Suppressor macrophage treated with lipopolysaccharide for 4 hours (primary cell): ENCODE results near the gene IL25.

Experiments used
- DNase-seq: peaks from one replicate; pipeline ENCODE4 v3.0.0-alpha.2; 2020

Gene IL25

DNA sequence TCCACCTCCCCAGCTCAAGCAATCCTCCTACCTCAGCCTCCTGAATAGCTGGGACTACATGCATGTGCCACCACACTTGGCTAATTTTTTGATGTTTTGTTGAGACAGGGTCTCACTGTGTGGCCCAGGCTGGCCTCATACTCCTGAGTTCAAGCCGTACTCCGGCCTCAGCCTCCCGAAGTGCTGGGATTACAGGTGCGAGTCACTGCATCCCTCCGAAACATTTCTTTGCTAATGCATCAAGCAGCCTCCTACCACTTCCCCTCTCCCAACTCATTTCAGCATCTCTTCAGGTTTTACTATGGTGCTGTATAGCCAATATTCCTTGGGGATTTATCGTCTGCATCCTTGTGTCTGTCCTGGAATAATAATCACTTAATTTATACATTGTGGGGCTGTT, 17.6 kb upstream of the IL25 start:
- DNase-seq = no peak

DNA sequence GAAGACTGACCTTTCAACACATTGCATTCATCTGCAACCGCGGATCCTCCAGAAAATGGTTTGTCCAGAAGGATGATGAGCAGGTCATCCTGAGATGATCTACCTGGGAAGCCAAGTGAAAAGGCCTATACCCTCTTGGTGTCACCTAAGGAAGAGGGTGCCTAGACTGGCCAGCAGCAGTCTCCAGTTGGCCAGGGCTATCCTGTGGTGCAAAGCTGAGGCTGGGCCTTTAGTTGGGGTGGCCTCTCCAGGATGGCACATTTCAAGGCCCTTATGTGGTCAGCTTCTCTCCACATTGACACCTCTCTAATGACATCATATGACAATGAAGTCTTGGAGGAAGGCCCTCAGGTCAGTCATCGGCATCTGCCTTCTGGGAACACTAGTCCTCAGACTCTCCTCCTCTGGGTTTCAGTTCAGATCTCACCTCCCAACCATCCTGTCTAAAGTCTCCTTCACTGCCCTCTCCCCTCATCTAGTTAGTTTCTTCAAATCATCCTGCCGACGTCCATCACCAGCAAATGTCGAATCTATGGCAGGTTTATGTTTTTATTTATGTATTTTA, 16.7 kb upstream of the IL25 start:
- DNase-seq = no peak

DNA sequence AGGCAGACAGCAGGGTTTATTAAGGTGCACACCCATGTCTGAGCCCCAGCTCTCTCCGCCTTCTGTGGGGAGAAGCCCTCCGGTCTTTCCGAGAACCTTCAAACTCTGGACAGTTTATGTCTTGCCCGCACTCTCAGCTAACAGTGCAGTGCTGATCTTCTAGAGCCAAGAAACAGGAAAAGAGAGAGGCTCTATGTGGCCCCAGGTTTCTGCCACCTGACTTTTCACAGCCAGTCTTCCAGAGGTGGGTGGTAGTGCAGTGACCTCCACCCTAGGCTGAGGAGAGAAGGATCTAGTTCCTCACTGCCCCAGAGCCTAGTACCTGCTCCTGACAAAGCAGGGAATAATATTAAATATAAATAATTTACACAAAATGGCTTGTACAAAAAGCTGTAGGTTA, 15.9 kb upstream of the IL25 start:
- DNase-seq = no peak

DNA sequence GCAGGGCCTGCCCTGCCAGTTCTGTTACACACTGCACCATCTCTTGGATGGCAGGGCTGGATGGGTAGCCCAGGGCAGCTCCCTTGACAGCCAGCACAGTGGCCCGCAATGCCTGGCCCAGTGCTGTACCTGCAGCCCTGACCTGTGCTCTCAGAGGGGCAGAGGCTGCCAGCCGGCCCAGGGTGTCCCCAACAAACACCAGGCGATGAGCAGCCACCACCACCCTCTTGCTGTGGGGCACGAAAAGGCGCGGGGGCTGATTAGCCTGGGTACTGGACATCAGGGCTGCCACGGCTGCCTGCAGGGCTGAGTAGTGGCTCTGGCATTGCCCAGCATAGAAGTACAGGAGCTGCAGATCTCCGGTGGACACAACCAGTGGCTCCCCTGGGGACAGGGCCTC, 15.3 kb upstream of the IL25 start:
- no peak for DNase-seq

DNA sequence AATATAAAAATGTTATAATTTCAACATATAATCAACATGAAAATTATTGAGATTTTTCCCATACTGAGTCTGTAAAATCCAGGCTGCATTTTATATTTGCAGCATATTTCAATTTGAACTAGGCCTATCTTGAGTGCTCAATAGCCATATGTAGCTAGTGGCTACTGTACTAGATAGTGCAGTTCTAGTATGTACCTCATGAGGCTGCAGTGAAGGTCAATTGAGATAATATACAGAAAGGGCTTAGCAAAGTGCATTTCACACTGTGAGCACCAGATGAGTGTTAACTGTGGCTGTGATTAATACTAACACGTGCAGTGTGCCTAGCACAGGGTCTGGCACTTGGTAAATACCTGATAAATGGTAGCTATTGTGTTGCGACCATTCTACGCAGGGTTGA, 14.6 kb upstream of the IL25 start:
- DNase-seq = no peak

DNA sequence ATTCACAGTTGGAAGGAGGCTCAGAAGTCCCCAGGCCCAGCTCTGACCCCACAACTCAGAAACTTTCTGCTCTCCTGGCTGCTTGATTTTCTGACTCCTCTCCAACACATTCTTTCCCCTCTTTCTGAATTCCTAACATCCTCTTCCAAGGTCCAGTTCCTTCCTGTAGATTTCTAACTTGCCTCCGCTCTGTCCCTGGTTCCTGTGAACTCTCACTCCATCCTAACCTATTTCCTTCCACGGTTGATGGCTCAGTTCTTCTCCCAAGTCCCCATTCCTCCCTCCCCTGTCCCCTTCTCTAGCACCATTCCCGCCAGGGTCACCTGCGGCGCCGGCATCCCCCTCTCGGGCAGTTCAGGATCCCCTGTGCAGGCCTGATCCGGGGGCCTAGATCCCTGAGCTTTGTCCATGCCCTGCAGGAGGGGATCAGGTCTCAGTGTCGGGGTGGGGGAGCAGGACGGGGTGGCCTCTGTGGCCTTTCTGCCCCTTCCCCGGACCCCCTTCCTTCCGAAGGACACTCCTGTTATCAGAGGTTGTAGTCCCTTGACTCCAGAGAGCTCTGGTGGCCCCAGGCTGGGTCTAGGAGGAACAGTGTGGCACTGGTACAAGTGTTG, 13.9 kb upstream of the IL25 start:
- no peak for DNase-seq

DNA sequence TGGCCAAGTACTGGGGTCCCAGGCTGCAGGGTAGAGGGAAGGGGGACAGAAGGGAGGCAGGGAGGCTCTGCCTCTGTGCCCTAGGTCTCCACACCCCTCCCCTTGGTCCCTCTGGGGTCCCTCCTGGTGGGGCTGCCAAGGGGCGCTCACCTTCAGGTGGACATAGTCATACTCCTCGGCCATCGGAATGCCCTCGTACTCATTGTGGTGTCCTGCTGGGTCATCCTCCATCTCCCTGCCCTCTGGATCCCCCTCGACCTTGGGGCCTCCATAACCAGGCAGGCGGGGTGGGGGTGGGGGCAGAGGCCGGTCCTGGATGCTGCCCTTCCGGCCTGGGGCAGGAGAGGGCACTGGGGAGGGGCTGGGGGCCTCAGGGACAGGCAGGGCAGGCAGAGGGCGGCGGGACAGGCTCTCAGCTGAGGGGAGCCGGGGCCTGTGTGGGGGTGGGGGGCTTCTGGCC, 13.4 kb upstream of the IL25 start:
- DNase-seq = no peak

DNA sequence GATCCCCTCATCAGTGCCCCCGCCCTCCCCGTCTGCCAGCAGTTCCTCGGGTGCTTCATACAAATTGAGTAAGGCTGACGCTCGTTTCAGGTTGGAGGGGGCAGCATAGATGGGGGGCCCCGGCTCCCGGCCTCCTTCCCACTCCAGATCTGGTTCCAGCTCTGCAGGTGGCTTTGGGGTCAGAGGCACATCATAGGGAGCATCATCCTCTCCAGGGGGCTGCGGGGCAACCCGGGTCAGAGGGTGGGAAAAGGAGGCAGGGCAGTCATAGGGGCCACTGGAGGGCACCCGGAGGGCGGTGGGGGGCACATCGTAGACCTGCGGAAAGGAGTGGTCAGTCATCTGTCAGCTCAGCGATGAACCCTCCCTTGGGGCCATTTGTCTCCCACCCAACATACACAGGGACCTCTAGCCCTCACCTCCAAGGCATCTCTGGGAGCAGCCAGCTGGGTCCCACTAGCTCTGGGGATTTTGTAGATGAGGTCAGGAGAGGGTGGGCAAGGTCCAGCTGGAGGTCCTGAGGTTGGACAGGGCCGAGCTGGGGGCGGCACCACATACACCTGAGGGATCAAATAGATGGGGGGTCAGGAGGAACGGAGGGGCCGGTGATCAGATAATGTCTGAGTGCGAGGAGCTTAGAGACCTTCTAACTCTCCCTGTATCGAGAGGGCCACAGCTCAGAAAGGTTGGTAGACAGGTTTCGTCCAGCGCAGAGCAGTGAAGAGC, 12.7 kb upstream of the IL25 start:
- no peak for DNase-seq

DNA sequence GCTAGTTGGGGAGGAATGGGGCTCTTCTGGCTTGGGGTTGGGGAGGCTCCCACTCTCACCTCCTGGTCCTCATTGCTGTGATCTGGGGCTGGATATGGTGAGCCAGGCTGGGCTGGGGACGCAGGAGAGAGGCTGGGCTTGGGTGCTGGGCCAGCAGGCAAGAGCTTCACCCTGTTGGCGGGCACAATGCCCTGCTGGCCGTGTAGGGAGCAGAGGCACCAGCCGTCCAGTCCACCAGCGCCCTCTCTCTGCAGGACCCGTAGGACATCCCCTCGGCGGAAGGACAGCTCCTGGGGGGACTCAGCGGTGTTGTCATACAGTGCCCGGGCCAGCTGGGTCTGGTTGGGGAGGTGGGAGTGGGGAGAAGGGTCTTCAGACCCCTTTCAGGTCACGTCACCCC, 12.1 kb upstream of the IL25 start:
- no peak for DNase-seq

DNA sequence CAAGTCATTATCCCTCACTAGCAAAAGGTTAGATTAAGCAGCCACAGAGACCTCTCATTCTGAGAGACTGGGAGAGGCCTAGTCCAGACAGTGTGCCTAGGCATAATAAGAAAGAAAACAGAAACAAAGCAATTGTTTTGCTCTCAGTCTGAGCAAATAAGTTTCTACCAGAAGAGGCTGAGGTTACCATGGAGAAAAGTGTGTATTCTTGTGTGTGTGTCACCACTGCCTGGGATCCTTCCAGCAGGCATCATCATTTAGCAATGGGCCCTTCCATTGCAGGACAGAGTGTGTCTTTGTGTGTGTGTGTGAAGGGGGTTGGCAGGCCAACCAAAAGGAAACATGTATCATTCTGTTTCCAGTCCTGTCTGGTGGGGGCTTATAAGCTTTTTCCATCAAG, 11.3 kb upstream of the IL25 start:
- DNase-seq = no peak

DNA sequence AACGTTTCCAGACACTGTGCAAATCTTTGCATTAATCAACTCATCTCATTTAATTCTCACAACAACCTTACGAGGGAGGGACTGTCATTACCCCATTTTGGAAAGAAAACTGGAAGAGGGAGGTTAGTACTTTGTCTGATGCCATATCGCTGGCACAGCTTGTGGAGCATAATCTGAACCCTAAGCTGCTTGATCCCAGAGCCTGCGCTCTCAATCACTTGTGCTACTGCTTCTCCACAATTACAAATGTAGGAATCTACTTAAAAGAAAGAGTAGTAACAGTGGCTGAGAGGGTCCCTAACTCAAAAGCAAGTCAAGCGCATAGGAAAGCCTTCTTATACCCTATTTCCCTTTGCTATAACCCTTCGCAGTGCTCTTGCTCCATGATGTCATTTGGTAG, 10.8 kb upstream of the IL25 start:
- DNase-seq = no peak

DNA sequence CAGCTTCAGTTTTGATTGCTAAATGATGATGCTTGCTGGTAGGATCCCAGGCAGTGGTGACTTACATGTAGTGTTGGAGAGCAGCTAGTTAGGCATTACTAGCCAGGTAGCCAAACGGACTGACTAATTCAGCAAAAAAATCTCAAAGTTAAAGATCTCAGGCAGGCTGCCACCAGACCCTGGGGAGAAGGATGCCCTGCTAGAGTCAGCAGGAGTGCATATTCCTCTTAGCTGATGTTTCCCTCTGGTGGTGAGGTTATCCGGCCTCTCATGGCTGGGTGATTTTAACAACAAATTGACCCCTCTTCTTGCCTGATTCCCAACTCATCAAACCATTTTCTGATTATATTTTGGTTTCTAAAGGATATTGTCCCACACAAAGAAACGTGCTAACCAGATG, 10.4 kb upstream of the IL25 start:
- DNase-seq = no peak

DNA sequence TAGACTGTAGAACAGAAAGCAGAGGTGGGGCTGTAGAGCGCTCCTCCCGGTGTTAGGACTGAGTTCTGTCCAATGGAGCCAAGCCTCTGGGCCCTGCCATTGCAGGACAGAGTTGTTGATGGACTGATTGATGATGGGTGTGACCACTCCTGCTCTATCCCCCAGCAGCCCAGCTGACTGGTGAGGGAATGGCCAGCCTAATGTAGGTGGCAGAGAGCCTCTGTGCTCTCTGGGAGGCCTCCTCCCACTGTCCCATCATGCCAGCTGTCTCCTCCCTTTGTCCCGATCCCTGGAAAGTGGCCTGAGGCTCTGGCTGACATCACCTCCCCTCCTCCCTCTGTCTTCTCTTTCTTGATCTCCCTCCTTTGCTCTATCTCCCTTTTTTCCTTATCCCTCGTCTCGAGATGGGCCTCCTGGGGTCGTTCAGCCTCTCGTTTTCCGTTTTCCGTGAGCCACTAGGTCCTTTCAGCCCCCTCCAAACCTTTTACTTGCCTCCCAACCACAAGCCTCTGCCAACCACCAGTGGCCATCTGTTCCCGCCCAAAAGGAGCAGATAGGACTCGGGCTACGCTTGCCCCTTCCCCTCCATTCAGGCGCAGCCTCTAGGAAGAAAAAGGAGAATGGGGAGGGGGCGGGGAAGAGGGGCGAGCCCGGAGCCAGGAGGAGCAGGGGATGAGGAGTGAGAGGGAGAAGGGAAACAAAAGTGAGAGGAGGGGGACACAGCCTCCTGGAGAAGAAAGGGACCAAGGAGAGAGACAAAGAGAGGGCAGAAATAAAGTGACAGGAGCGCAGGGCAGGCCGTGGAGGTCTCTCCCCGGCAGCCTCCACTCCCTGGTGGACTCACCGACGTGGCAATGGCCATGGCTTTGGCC, 8.2 kb upstream of the IL25 start:
- no peak for DNase-seq

DNA sequence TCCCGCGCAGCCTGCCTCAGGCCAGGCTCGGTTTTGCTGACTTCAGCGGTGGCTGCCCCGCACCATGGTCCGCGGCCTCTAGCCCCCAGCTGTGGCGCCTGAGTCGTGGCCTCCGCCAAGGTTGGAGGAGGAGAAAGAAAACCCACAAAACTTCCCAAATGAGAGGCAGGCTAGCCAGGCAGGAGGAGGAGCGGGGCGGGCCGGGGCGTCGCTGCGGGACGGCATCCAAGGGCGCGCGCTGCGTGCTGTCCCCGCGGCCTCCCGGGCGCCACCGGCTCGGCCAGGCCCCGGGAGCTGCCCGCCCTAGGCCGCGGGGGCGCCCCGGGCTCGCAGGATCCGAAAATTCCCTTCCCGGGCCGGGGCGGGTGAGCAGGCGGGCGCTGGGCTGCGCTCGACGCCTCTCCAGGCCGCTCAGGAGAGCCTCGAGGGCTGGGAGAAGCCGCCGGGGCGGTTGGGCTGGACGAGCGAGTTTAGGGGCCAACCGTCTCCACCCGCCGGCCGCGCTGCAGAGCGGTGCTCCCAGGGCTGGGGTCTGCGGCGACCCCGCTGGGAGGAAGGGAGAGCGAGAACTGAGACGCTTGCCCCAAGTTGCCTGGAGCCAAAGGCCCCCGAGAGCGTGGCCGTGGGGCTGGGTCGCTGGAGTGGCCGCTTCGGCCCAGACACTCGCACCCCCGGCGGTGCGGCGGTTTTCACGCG, 7.4 kb upstream of the IL25 start, which contains the start of gene EFS:
TSS of gene EFS (minus strand) at position 137 of the 696 bp plus-strand sequence. CDS start 147 bp downstream, outside the sequence.
- no peak for DNase-seq

DNA sequence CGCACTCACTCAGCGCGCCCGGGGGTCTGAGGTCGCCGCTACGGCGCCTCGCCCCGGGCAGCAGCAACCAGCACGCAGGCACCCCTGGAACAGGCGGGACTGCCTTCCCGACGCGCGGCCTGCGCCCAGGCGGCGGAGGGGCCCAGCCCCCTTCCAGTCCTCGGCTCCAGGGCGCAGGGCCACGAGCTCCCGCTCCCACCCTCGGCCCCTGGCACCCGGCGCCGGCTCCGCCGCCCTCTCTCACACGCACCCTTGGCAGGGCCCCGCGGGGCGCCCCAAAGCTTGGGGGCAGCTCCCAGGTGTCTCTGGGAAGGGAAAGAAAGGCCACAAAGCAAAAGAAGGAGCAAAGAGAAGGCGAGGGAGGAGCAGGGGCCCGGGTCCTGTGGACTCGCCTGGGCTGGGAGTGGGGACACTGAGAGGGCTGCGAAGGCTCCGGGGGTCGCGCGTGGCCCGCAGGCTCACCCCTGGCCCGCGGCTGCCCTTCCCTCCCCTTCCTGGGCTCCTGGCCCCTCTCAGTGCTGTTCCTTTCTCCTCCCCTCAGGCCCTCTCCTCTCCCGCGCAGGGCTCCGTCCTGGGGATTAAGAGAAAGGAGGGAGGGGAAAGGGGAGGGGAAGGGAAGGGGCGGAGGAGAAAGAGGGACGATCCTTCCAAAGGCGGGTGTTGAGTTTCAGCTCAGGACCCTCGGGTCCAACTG, 6.7 kb upstream of the IL25 start:
- no peak for DNase-seq

DNA sequence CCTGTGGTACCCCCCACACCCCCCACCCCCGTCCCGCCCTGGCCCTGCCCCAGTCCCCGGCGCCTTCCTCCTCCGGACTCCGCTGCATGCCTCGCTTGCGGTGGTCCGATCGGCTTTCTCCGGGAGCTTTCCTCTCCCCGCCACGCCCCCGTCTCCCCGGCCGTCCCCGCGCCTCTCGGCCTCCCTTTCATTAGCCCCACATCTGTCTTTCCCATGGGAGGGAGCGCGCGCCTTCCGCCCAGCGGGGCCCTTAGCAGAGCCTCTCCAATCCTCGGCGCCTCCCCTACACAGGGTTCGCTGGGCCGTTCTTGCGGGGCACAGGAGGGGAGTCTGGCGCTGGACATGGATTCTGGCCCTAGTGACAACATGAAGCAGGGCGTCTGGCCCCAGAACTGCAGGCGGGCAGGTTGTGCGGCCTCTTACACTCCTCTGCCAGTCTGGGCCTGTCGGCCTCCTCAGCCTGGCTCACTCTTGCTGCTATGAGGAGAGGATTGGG, 6.1 kb upstream of the IL25 start:
- DNase-seq = no peak

DNA sequence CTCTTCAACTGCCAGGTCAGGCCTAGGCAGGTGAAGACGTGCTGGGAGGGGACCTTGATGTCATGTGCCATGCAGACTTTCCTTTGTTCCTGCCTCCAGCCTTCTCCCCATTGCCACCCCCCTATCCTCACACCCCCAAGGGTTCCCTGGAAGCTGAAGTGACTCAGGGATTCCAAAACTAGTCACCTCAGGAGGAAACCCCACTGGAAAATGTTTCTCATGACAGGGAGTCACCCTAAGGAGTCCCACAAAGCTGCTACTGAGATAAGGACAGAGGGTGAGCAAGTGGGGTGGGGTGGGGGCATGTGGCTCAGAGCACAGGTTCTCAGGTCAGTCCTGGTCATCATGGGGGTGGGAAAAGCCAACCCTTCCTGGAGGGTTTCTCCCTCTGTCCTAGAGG, 2.4 kb upstream of the IL25 start:
- DNase-seq = no peak

DNA sequence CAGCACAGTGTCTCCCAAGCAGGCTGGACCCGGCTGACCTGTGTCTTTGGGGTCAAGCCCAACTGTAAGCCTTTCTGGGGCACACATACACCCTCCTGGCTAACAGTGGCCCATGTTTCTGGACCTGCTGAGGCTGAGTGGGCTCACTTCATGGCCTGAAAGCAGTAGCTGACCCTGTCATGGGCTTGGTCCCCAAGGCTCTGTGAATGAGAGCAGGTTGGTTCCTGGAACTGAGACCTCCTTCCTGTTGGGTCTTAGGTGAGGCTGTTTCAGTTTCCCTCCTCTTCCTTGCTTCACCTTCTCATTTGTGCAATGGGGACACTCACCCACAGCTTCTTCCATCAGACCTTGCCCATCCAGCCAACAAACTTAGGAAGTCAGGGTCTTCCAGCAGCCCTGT, 744 bp upstream of the IL25 start:
- no peak for DNase-seq

DNA sequence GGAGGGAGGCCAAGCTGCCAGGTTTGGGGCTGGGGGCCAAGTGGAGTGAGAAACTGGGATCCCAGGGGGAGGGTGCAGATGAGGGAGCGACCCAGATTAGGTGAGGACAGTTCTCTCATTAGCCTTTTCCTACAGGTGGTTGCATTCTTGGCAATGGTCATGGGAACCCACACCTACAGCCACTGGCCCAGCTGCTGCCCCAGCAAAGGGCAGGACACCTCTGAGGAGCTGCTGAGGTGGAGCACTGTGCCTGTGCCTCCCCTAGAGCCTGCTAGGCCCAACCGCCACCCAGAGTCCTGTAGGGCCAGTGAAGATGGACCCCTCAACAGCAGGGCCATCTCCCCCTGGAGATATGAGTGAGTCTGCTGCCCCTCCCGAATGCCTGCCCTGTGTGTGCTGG, 432 bp downstream of the IL25 start:
- DNase-seq = no peak

DNA sequence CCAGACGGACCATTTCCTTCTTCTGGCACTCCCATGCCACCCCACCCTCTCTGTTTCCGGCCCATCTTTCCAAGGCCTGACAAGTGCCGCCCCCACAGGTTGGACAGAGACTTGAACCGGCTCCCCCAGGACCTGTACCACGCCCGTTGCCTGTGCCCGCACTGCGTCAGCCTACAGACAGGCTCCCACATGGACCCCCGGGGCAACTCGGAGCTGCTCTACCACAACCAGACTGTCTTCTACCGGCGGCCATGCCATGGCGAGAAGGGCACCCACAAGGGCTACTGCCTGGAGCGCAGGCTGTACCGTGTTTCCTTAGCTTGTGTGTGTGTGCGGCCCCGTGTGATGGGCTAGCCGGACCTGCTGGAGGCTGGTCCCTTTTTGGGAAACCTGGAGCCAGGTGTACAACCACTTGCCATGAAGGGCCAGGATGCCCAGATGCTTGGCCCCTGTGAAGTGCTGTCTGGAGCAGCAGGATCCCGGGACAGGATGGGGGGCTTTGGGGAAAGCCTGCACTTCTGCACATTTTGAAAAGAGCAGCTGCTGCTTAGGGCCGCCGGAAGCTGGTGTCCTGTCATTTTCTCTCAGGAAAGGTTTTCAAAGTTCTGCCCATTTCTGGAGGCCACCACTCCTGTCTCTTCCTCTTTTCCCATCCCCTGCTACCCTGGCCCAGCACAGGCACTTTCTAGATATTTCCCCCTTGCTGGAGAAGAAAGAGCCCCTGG, 3.1 kb downstream of the IL25 start:
- DNase-seq = no peak

DNA sequence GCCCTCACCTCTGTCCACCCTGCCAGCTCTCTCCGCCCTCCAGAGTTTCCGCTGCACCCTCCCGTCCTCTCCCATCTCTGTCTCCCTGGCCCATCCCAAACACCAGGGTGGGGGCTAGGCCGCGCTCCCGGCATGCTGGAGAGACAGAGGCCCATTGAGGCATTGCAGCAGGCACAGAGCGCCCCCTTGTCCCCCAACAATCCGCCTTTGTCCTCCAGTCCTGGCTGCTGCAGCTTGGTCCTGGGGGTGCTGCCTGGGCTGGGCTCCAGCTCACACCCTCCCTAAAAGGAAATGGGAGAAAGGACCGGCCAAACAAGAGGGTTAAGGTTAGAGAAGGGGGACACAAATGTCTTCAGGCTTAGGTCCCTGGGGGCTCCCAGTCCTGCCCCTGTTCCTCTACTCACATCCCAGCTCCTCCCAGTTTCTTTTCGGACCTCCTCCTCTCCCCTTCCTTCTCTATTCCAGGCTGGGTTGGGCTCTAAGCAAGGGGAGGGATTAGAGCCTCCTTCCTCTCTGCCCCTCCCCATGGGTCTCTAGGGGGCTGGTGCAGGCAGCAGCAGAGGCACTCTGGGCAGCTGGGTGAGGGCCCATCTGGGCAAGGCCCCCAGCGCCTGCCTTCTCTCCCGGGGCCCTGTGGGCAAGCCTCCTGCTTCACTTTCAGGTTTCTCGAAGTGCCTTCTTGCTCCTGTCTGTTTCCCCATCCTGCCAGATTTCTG, 4.0 kb downstream of the IL25 start, which contains the start of gene CMTM5:
TSS of gene CMTM5 (plus strand) at position 565 of the 716 bp plus-strand sequence. CDS start 206 bp downstream, outside the sequence.
- DNase-seq = no peak
